Nephron (organoid): Measurements from ENCODE around the gene PLPPR1.

Experiments used
- H3K27ac Mint-ChIP-seq, 3 experiments: 2 replicates each; pipeline ENCODE4 v1.8.0; 2020; ENCODE audit warnings: mixed read lengths in 3 of 3, mild to moderate bottlenecking in 2 of 3, moderate library complexity in 1 of 3
- H3K27me3 Mint-ChIP-seq: 2 replicates; pipeline ENCODE4 v1.8.0; 2021; ENCODE audit warnings: low read depth, mild to moderate bottlenecking, moderate library complexity, mixed read lengths
- H3K36me3 Mint-ChIP-seq: 2 replicates; pipeline ENCODE4 v1.8.0; 2020; ENCODE audit warnings: low read depth, mixed read lengths
- H3K4me1 Mint-ChIP-seq: 2 replicates; pipeline ENCODE4 v1.8.0; 2020; ENCODE audit warnings: mixed read lengths
- H3K4me3 Mint-ChIP-seq, 3 experiments: 2 replicates each; pipeline ENCODE4 v1.8.0; 2020; ENCODE audit warnings: mild to moderate bottlenecking in 3 of 3, mixed read lengths in 3 of 3, moderate library complexity in 2 of 3
- H3K9me3 Mint-ChIP-seq: 2 replicates; pipeline ENCODE4 v1.8.0; 2020; ENCODE audit warnings: mixed read lengths
- TF ChIP-seq, protein P1 (sequence below), 3 experiments: fragments of 200-600 bp; sonication (generic); IDR thresholded peaks; one replicate each; pipeline ENCODE4 v1.5.0; 2021; ENCODE audit warnings: antibody characterized with exemption in 3 of 3; ENCODE audit not compliant: unreplicated experiment in 3 of 3

Gene PLPPR1

DNA sequence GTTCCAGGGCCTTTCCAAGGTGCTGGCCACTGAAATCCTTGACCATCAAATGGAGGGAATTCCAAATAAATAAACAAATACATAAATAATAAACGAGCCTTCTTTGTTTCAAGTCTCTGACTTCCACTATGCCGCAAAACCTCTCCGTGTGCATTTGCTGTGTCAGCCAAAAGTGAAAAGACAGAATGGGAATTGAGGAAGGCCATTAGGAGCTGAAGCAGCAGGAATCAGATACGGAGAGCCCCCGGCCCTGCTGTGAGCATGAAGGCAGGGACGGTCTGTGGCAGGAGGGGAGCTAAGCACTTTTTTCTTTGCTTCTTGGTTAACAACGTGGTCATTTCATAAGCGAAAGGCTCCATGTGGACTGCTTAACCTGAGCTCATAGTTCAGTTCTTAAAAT, 26.1 kb downstream of the PLPPR1 start:
- no peak overlapping the region for H3K27ac Mint-ChIP-seq
- H3K27me3 Mint-ChIP-seq = peaks cover 7% of the 10 kb centered on the region
- H3K9me3 Mint-ChIP-seq = no peaks in the 10 kb centered on the region
- no peak overlapping the region for H3K4me3 Mint-ChIP-seq
- no peaks in the 10 kb centered on the region for H3K36me3 Mint-ChIP-seq
- TF ChIP-seq, protein P1, sequence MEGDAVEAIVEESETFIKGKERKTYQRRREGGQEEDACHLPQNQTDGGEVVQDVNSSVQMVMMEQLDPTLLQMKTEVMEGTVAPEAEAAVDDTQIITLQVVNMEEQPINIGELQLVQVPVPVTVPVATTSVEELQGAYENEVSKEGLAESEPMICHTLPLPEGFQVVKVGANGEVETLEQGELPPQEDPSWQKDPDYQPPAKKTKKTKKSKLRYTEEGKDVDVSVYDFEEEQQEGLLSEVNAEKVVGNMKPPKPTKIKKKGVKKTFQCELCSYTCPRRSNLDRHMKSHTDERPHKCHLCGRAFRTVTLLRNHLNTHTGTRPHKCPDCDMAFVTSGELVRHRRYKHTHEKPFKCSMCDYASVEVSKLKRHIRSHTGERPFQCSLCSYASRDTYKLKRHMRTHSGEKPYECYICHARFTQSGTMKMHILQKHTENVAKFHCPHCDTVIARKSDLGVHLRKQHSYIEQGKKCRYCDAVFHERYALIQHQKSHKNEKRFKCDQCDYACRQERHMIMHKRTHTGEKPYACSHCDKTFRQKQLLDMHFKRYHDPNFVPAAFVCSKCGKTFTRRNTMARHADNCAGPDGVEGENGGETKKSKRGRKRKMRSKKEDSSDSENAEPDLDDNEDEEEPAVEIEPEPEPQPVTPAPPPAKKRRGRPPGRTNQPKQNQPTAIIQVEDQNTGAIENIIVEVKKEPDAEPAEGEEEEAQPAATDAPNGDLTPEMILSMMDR (IDR thresholded peaks at IDR 0.05; ENCODE audit: unreplicated experiment in 3 of 3) = no peak
- H3K4me1 Mint-ChIP-seq = no peaks in the 10 kb centered on the region

DNA sequence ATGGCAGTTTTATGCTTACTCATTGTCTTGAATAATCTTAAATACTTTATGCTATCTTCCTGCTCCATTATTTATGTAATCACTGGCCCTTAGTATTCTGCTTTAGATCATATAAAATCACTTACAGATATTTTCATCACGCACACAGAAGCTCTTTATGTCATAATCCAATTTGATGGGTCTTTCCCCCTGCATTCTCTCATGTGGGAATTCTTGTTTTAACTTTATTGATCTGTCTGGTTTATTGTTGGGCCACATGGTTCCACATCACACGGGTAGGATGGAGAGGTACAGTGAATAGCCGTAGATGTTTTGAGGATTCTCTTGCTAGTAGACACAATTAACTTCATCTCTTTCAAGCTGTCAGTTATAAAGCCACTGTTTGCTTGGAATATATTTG, 27.0 kb downstream of the PLPPR1 start:
- H3K4me3 Mint-ChIP-seq = no peak overlapping the region
- no peak overlapping the region for H3K27ac Mint-ChIP-seq
- H3K27me3 Mint-ChIP-seq = peaks cover 7% of the 10 kb centered on the region
- H3K4me1 Mint-ChIP-seq = no peaks in the 10 kb centered on the region
- TF ChIP-seq, protein P1 (IDR thresholded peaks at IDR 0.05; ENCODE audit: unreplicated experiment in 3 of 3) = no peak
- no peaks in the 10 kb centered on the region for H3K9me3 Mint-ChIP-seq
- H3K36me3 Mint-ChIP-seq = no peaks in the 10 kb centered on the region

DNA sequence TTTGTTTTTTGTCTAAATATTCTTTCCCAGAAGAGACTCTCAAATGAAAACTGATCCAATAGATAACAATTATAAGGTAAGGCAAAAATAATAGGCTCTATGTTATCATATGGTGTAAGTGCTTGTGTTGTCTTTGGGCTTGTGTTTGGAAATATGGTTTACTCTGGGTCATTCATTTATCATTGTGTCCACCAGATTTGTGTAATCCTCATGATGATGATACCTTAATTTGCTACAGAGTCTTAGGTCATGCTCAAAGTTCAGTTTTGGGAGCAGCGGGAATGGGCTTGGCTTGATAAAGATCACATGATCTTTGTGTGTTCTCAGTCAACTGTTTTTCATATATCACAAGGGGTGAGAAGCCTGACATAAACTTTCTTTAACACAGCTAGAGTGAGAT, 34.2 kb downstream of the PLPPR1 start:
- peaks cover 3% of the 10 kb centered on the region for H3K27me3 Mint-ChIP-seq
- H3K27ac Mint-ChIP-seq = no peak overlapping the region
- no peaks in the 10 kb centered on the region for H3K36me3 Mint-ChIP-seq
- TF ChIP-seq, protein P1 (IDR thresholded peaks at IDR 0.05; ENCODE audit: unreplicated experiment in 3 of 3) = no peak
- no peaks in the 10 kb centered on the region for H3K9me3 Mint-ChIP-seq
- H3K4me1 Mint-ChIP-seq = no peaks in the 10 kb centered on the region
- H3K4me3 Mint-ChIP-seq = no peak overlapping the region

DNA sequence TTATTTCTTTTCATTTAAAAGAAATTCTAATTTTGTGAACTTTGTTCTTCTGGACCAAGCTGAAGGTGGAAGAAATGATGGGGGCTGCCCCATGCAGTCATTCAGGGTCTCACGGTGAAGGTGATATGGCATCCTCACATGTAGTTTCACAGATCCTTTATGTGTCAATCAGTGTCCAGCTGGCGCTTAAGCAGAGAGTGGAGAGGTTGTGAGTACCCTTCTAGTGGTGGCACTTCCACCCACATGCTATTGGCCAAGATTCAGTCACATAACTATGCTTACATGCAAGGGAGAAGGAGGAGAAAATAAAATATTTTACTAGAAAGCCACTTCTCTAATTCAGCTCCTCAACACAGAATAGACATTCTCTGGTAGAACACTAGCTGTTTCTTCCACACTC, 34.7 kb downstream of the PLPPR1 start:
- no peak overlapping the region for H3K27ac Mint-ChIP-seq
- H3K27me3 Mint-ChIP-seq = no peaks in the 10 kb centered on the region
- no peaks in the 10 kb centered on the region for H3K9me3 Mint-ChIP-seq
- no peaks in the 10 kb centered on the region for H3K36me3 Mint-ChIP-seq
- no peak overlapping the region for H3K4me3 Mint-ChIP-seq
- TF ChIP-seq, protein P1 (IDR thresholded peaks at IDR 0.05; ENCODE audit: unreplicated experiment in 3 of 3) = no peak
- H3K4me1 Mint-ChIP-seq = no peaks in the 10 kb centered on the region

DNA sequence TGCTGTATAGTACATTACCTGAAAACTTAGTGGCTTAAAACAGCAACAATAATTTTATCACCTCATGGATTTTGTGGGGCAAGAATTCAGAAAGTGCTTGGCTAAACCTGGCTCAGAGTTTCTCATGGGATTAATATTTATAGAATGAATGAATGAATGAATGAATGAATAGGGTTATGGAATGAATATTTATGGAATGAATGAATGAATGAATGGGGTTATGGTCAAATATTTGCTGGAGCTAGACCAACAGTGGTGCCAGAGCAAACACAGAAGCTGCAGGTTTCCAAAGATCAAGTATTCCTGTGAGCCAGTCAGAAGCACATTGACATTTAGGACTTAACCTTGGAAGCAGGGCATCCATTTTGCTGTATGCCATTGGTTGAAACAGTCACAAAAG, 35.7 kb downstream of the PLPPR1 start:
- Mint-ChIP-seq H3K27ac (no peak overlapping the region), H3K27me3 (no peaks in the 10 kb centered on the region), H3K4me3 (no peak overlapping the region), H3K36me3 (no peaks in the 10 kb centered on the region), H3K9me3 (no peaks in the 10 kb centered on the region), H3K4me1 (no peaks in the 10 kb centered on the region)
- TF ChIP-seq, protein P1 (IDR thresholded peaks at IDR 0.05; ENCODE audit: unreplicated experiment in 3 of 3) = no peak

DNA sequence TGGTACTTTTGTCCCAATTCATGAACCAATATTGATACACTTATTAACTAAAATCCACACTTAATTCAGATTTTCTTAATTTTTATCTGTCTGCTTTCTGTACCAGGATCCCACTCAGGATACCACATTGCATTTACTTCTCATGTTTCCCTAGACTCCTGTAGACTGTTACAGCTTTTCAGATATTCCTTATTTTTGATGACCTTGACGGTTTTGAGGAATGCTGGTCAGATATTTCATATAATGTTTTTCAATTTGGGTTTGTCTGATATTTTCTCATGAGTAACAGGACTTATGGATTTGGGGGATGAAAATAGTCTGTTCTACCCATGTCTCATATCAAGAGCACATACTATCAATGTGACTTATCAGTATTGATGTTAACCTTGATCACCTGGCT, 37.4 kb downstream of the PLPPR1 start:
- TF ChIP-seq, protein P1 (IDR thresholded peaks at IDR 0.05; ENCODE audit: unreplicated experiment in 3 of 3) = no peak
- Mint-ChIP-seq H3K27me3 (no peaks in the 10 kb centered on the region), H3K4me1 (no peaks in the 10 kb centered on the region), H3K4me3 (no peak overlapping the region), H3K36me3 (no peaks in the 10 kb centered on the region), H3K27ac (no peak overlapping the region), H3K9me3 (no peaks in the 10 kb centered on the region)
